Right hindlimb (tissue), 1 donor: ENCODE data around the gene RGS11.
A peak's percentile ranks its signal among the peaks of the same experiment; 100 is the strongest.

Experiments
- DNase-seq: peaks from one replicate; pipeline ENCODE4 v3.0.0-alpha.2; 2018

The RGS11 gene

GRCh38 chr16:275786-276232, at the start of gene RGS11:
RGS11 (minus strand) TSS chr16:275944; CDS start chr16:275911, 33 bp downstream.
- peak; percentile 14 for DNase-seq

DNA sequence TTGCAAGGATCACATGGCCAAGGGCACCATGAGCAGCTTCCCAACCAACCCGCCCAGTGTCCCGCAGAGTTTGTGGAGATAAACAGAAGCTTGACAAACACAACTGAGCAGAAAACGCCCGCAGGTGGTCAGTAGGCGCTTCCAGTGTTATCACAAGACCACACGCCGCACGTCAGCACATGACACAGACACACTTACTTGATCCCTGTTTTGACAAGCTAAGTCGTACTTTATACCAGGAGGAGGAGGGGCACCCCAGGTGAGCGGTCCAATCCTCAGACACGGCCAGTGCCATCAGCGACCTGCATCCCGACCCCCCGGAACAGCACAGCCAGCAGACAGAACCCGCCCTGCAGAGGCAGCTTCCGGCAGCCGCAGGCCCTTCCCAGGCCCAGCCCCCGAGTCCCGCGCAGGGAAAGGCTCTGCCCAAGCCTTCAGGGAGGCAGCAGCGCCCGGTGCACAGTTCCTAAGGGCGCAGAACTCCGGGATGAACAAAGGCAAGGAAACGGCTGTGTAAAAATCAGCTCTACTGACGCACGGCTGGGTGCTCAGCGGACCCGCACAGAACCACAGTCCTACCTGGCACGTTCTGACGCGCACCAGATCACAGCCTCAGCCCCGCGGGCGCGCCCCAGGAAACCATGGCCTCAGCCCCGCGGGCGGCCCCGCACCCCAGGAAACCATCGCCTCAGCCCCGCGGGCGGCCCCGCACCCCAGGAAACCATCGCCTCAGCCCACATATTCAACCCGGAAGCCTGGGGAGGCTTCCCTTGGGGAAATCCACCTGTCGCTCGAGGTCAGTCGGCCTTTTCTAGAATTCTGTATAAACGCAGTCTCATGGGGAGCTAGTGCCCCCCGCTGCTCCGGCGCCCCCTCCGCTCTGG, 48.9 kb upstream of the RGS11 start:
- DNase-seq = no peak

GRCh38 chr16:324201-324450, 48.4 kb upstream of the RGS11 start:
- no peak for DNase-seq

DNA sequence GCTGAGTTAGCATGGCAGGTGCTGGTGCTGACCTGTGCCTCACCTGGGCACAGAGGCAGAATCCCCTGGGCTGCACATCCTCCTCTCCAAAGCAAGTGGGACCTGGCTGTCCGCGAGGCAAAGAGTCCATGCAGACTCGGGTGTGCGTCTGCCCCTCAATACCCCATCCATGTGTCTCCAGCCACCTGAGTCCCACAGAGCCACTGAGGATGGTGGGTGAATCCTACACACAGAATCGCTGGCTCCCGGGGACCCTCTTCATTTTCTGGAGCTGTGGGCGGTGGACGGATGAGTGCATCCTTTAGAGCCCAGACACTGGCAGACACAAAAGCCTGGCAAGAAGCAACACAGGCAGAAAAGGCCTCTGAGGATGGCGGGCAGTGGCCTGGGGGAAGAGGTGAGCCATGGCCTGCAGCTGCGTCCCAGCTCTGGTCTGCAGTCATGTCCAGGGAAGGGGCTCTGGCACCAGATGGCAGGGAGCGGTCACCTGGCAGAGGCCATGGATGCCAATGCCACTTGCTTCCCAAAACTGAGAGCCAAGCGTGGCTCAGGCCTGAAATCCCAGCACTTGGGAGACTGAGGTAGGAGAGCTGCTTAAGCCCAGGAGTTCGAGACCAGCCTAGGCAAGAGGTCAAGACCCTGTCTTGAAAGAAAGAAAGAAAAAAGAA, 46.9 kb upstream of the RGS11 start:
- no peak for DNase-seq

DNA sequence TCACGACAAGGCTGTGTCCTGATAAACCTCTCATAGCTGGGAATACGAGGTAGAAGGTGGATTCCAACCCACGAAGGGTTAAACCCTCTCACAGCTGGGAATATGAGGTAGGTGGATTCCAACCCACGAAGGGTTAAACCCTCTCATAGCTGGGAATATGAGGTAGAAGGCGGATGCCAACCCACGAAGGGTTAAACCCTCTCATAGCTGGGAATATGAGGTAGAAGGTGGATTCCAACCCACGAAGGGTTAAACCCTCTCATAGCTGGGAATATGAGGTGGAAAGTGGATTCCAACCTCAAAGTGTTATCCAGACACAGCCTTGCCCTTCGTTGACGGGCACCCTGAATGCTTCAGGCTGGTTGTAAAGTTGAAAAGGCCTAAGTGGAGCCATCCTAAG, 45.8 kb upstream of the RGS11 start:
- DNase-seq = no peak

DNA sequence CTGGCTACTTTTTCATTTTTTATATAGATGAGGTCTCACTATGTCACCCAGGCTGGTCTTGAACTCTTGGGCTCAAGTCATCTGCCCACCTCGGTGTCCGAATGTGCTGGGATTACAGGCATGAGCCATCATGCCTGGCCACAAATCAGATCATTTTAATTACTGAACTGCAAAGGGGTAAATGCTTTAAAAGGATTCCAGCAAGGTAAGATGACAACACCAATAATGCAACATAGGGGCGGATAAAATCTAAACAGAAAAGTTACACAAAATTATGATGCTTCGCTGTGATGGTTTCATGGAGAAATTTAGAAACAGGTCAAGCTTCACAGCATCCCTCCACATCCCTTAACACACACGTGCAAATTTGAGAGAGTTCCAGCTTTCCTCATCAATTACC, 44.5 kb upstream of the RGS11 start:
- no peak for DNase-seq

- DNase-seq = no peak
Measured at GRCh38 chr16:318628-319027, 42.9 kb upstream of the RGS11 start.

GRCh38 chr16:317583-317982, 41.8 kb upstream of the RGS11 start:
- DNase-seq = no peak

DNA sequence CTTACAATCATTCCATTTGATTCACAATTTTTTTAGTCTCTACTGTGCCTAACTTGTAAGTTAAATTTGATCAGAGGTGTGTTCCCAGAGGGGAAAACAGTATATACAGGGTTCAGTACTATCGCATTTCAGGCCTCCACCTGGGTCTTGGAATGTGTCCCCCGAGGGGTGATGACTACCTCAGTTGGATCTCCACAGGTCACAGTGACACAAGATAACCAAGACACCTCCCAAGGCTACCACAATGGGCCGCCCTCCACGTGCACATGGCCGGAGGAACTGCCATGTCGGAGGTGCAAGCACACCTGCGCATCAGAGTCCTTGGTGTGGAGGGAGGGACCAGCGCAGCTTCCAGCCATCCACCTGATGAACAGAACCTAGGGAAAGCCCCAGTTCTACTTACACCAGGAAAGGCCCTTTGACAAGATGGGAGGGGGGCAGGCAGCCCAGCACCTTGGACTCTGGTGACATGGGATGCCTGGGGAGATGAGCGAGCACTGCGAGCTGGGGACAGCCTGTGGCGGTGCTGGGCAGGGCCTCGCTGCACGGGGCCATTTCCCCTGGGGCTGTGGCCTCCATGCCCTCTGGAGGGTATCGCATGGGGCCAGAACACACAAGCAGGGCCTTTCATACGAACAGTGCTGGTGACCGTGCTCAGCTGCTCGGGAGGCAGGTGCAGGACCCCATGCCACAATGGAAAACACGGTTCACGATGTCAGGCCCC, 41.2 kb upstream of the RGS11 start:
- no peak for DNase-seq

- DNase-seq = no peak
Measured at GRCh38 chr16:314795-315299, 39.1 kb upstream of the RGS11 start.

- no peak for DNase-seq
Measured at GRCh38 chr16:314351-314750, 38.6 kb upstream of the RGS11 start.

DNA sequence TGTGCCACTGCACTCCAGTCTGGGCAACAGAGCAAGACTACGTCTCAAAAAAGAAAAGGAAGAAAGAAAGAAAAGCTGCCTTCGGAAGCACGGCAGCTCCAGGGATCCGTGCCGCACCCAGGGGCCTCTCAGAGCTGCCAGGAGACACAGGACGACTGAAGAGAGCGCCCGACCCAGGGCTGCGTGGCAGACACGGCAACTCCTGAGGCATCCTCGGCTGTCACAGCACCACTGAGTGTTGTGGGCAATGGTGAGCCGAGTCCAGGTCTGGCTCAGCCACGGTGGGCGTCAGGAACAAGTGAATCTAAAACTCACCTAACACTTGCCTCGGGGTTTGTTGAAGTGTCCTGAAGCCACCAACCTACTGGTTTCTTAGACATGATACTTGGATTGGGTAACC, 36.0 kb upstream of the RGS11 start:
- no peak for DNase-seq

- DNase-seq = no peak
Measured at GRCh38 chr16:309476-309875, 33.7 kb upstream of the RGS11 start.

DNA sequence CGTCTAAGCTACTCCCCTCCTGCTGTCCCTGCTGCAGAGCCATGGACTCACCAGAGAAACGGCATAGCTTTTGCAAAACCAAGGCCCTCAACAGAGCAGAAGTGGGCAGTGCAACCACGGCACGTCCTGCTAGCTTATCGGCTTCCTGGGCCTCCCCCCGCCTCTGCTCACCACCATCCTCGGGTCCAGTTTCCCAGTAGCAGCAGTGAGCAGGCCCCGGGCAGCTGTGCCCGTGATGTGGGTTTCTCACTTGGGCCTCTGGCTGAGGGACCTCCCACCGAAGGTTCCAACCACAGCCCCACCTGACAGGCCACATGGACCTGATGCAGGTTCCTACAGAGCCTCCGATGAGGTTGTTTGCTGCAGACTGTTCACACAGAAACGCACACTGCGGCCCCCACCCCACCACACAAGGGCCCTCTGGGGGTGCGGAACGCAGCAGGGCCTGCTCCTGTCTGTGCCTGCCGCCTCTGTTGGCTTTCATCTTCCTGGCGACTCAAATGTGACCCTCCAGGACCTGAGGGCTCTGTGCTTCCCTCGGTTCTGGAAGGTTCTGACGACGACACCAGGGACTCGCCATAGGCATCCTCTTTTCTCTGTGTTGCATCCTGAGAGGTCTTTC, 32.1 kb upstream of the RGS11 start:
- no peak for DNase-seq

GRCh38 chr16:306911-307370, 31.2 kb upstream of the RGS11 start:
- no peak for DNase-seq

DNA sequence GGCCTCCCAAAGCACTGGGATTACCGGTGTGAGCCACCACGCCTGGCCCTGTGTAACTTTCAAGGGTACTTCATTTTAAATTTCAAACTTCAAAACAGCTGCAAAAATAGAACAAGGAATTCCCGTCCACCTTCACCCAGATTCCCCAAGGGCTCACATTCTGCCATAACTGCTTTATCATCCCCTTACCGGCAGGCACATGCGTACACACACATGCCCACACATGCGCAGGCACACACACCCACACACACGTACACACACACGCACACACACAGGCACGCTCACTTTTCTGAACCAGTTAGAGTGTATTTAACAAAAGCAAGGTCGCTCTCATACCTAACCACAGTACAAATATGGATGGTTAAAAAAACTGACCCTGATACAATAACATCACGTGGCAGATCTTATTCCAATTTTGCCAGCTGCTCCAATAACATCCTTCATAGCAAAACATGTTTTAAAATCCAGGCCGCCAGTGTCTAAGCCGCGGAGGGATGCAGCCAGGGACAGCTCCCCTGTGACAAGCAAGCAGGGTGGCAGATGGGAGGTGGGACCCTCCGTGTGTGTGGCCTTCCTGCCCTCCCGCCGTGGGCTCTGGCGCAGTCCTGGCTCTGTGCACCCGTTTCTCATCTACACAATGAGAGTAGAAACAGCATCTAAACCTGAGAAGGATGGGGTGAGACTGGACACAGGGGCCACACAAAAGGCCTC, 30.3 kb upstream of the RGS11 start:
- DNase-seq = no peak

- DNase-seq = no peak
Measured at GRCh38 chr16:303760-304505, 28.2 kb upstream of the RGS11 start.

- no peak for DNase-seq
Measured at GRCh38 chr16:301950-302349, 26.2 kb upstream of the RGS11 start.

- DNase-seq = no peak
Measured at GRCh38 chr16:301235-301634, 25.5 kb upstream of the RGS11 start.

GRCh38 chr16:297832-298231, 22.1 kb upstream of the RGS11 start:
- no peak for DNase-seq

- DNase-seq = no peak
Measured at GRCh38 chr16:296806-297510, 21.2 kb upstream of the RGS11 start.
